ENCODE measurements around the gene LMNB1. TPM values are rescaled to one million over a fixed set of nuclear protein-coding genes. Genes with fewer than 3 reads are reported as not detected.
"Not testable (repeated sequence)": the region's sequence is repeated elsewhere in the genome, so short reads cannot be mapped to it uniquely, and the experiment has no call there.

Gene LMNB1
- total RNA-seq, 1 donor, result 52.7 TPM

- DNase-seq (ENCODE audit: low read depth), result no peak
- TF ChIP-seq CTCF (IDR thresholded peaks at IDR 0.05; ENCODE audit: insufficient read depth, low read length), result no peak
- H3K4me3 ChIP-seq (ENCODE audit: low read depth, low read length), result peak overlapping the region; percentile 92
These were observed 1.9 kb downstream of the LMNB1 start for GRCh38 chr5:126778675-126779403.

GRCh38 chr5:126780165-126780827 is 3.4 kb downstream of the LMNB1 start:
- DNase-seq (ENCODE audit: low read depth), result peak; percentile 85
- no peak overlapping the region for H3K4me3 ChIP-seq (ENCODE audit: low read depth, low read length)
- peak; percentile 69 for TF ChIP-seq CTCF (IDR thresholded peaks at IDR 0.05; ENCODE audit: insufficient read depth, low read length)

GRCh38 chr5:126788409-126788808 is 11.5 kb downstream of the LMNB1 start:
- not testable (repeated sequence) for DNase-seq (ENCODE audit: low read depth)

GRCh38 chr5:126793097-126793496 is 16.2 kb downstream of the LMNB1 start:
- no peak overlapping the region for H3K4me3 ChIP-seq (ENCODE audit: low read depth, low read length)
- no peak for DNase-seq (ENCODE audit: low read depth)
- TF ChIP-seq CTCF (IDR thresholded peaks at IDR 0.05; ENCODE audit: insufficient read depth, low read length), result no peak

More at GRCh38 chr5:126788409-126788808, 11.5 kb downstream of the LMNB1 start:
- not testable (repeated sequence) for H3K4me3 ChIP-seq (ENCODE audit: low read depth, low read length)

GRCh38 chr5:126793648-126794047 is 16.7 kb downstream of the LMNB1 start:
- not testable (repeated sequence) for H3K4me3 ChIP-seq (ENCODE audit: low read depth, low read length); DNase-seq (ENCODE audit: low read depth)

- peak; percentile 14 for DNase-seq (ENCODE audit: low read depth)
- TF ChIP-seq CTCF (IDR thresholded peaks at IDR 0.05; ENCODE audit: insufficient read depth, low read length), result no peak
- H3K4me3 ChIP-seq (ENCODE audit: low read depth, low read length), result no peak overlapping the region
These were observed 17.4 kb downstream of the LMNB1 start for GRCh38 chr5:126794157-126794828.

GRCh38 chr5:126799780-126800179 is 22.8 kb downstream of the LMNB1 start:
- DNase-seq (ENCODE audit: low read depth), result no peak
- H3K4me3 ChIP-seq (ENCODE audit: low read depth, low read length), result no peak overlapping the region
- TF ChIP-seq CTCF (IDR thresholded peaks at IDR 0.05; ENCODE audit: insufficient read depth, low read length), result no peak
